ENCODE data around the gene MUCL3.
A peak's percentile ranks its signal among the peaks of the same experiment; 100 is the strongest.
"Not testable (repeated sequence)": the region's sequence is repeated elsewhere in the genome, so short reads cannot be mapped to it uniquely, and the experiment has no call there.

MUCL3 gene

GRCh38 chr6:30912746-30913520 is 27.8 kb upstream of the MUCL3 start:
- FAIRE-seq = no peak

GRCh38 chr6:30913721-30914075 is 27.1 kb upstream of the MUCL3 start:
- FAIRE-seq = no peak

- no peak for FAIRE-seq
These were observed 26.5 kb upstream of the MUCL3 start, which contains the start of gene VARS2 for GRCh38 chr6:30914076-30914853. Gene VARS2, plus strand, starts transcription at chr6:30914238. Its CDS starts 599 bp downstream, at chr6:30914837.

DNA sequence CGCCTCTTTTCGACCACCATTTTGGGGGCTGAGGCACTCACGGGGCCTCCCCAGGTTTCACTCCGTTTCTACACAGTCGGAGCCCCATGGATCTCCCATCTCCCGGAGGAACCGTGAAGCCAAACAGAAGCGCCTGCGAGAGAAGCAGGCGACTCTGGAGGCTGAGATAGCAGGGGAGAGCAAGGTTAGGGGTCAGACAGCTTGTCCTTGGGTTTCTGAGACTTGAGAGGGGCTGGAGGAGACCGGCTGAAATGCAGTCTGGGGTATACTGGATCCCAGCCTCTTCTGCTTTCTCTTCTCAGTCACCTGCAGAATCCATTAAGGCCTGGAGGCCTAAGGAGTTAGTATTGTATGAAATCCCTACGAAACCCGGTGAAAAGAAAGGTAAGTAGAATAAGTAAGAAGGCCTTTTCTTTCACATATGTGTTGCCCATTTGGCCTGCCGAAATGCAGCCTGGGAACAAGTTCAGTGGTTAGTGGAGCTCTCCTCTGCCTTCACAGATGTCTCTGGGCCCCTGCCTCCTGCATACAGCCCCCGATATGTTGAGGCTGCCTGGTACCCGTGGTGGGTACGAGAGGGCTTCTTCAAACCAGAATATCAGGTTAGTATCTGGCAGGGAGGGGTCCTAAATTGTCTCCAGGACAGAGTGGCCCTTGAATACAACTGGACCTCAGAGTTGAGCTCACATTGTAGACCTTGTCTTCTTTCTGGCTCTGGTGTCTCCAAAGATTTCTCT is 25.8 kb upstream of the MUCL3 start:
- no peak for FAIRE-seq

DNA sequence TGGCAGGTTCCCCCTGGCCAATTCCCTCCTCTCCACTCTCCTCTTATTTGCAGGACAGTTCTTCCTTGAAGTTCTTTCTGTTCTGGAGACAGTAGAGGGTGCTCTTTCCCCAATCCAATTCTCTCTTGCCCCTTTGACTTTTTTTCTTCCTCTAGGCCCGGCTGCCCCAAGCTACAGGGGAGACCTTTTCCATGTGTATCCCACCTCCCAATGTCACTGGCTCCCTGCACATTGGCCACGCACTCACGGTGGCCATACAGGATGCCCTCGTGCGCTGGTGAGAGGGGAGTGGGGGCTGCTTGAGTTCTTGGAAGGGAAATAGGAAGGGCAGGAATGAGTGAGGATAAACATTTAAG is 25.2 kb upstream of the MUCL3 start:
- peak; percentile 79 for FAIRE-seq

DNA sequence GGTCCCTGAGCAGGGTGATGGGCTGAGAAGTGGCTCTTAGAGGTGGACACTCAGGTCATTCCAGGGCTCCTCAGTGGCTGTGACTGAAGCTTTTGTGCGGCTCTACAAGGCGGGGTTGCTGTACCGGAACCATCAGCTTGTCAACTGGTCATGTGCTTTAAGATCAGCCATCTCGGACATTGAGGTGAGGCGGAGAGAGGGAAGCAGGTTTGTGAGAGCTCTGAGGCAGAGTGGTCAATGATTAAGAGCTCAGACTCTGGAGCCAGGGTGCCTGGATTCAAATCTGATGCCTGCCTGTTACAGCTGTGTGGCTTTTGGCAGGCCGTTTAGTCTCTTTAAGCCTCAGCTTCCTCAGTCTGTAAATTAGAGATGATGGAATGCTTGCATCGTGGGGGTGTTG is 23.7 kb upstream of the MUCL3 start:
- FAIRE-seq = no peak

DNA sequence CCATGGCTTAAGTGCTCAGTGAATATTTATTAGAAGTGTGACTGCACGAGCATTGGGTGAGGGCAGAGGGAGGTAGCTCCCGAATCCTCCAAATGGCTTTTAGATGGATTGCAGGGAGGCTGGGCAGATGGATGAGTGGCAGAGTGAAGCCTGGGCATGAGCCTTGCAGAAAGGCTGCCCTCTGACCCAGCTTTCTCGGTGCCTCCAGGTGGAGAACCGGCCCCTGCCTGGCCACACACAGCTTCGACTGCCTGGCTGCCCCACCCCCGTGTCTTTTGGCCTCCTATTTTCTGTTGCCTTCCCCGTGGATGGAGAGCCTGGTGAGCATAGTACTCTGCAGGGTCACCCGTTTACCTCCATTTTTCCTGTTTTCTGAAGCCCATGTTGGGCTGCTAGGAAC is 23.3 kb upstream of the MUCL3 start:
- FAIRE-seq = no peak

DNA sequence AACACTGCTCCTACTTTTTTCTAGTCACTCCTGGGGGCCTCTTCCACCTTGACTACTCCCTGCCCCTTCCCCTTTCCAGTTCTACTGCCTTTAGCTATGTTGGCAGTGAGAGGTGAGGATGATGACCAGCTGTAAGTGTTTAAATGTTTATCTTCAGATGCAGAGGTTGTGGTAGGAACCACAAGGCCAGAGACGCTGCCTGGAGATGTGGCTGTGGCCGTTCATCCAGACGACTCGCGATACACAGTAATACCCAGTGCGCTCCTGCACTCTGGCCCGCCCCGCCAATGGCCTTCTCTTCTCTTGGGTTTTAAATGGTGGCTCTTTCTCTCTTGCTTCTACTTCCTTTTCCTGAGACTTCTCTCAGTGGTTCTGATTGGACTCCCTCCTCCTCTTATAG is 22.1 kb upstream of the MUCL3 start:
- FAIRE-seq = no peak

GRCh38 chr6:30922447-30922852 is 18.3 kb upstream of the MUCL3 start:
- FAIRE-seq = no peak

DNA sequence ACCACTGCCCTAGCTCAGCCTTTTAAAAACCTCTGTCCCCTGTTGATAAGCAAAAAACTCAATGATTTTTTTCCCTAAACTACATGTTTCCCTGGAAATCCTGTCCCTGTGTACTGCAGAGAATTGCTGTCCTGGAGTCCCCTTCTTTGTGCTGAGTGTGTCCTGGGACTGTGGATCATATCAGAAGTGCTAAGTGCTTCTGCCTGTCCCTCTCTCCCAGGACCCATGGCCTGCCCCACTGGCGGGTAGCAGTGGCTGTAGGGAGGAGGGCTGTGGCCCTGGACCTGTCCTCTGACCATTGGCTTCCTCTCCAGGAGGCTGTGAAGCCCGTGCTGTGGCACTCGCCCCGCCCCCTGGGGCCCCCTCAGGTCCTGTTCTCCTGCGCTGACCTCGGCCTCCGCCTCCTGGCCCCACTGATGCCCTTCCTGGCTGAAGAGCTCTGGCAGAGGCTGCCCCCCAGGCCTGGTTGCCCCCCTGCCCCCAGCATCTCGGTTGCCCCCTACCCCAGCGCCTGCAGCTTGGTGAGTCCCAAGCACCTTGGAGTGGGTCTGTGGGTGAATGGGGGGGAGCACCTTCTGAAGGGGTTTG is 16.6 kb upstream of the MUCL3 start:
- not testable (repeated sequence) for FAIRE-seq

DNA sequence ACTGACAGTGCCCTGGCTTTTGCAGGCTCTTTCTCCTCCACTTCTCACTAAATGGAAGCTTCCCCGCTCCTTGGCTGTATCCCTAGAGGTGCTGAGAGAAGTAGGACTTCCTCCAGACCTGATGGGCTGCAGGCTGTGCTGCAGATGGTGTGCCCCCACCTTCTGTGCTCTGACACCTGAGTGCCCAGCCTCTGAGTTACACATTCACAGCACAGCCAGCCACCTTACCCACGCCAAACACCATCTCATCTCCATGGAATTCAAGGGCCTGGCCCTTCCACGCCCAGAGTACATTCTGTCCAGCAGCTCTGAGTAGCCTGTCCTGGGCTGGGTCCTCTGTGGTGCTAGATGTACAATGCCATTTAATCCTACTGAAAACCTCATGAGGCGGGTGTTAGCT is 14.1 kb upstream of the MUCL3 start:
- FAIRE-seq = no peak

GRCh38 chr6:30927080-30927479 is 13.7 kb upstream of the MUCL3 start:
- FAIRE-seq = not testable (repeated sequence)

- FAIRE-seq = no peak
These were observed 12.1 kb upstream of the MUCL3 start for GRCh38 chr6:30928677-30929076.

GRCh38 chr6:30930506-30930905 is 10.3 kb upstream of the MUCL3 start:
- no peak for FAIRE-seq

DNA sequence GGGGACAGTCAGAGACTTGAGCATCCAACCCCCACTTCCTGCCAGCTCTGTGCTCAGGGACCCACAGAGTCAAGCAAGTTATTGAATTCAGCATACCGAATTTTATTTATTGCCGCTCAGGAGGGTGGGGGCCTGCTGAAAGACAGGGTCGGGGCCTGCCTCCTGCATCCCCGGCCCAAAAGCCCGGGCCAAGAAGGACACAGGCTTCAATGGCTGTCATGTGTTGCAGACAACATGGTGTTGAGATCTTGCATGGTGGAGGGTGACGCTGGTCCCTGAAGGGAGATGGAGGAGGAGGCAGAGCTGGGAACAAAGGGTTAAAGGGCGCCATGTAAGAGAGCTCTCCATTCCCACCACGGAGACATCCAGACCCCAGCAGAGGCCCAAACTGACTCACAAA is 9.5 kb upstream of the MUCL3 start:
- no peak for FAIRE-seq

DNA sequence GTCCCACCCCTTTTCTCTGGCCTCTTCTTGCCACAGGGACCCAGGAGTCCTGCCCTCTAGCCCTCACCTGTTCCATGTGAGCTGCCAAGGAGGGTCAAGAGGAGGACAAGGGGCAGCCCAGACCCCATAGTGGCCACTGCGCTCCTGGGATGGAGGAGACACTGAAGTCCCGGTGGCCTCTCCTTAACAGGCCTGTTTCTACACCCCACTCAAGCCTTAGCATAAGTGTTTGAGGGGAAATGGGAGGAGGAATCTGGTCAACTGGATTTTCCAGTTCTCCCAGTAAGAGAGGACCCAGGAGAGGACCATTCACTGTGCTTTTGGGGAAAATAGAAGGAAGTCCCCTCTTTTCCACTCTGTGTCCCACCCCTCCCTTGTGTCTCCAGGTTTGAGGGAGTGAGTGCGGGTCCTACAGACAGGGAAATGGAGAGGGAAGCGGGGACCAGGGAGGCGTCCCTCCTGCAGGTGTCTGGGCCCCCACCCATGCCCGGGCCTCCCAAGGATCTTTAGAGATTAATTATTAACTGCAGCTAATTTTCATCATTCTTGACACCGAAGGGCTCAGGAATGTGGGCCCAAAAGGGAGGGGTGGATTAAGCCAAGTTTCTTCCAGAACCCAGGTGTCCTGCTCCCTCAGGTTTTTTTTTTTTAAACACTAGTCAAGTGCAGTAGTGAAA is 8.7 kb upstream of the MUCL3 start, which contains the start of gene SFTA2:
Gene SFTA2 (minus strand): TSS at position 202 of the 677 bp plus-strand sequence. CDS start 74 bp downstream, at position 128.
- no peak for FAIRE-seq

DNA sequence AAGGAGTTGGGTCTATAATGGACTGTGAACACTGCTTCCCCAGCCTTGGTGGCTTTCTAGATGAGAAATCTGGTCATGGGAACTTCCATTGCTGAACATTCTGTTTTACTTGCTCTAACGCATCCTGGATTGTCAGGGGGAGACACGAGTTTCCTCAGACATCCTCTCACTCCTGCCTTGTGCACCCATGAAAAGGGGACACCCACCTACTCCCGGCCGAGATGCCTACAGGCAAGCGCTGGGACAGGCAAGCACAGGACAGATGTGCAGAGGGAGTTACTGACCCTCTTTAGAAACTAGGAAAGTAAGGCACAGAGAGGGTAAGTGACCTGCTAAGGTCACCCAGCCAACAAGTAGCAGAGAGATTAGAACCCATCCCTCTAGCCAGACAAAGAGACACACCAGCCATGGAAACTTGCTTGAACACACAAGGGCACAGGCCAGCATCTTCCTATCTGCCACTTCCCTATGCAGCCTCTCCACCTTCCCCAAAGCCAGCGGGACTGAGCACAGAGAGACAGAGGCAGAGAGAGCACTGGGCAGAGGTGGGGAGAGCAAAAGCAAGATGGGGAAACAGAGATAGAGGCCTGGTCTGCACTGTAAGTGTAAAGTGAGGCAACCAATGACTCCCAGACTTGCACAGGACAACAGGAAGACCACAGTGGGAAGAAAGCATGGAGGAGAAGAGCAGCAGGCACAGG is 8.0 kb upstream of the MUCL3 start:
- no peak for FAIRE-seq

DNA sequence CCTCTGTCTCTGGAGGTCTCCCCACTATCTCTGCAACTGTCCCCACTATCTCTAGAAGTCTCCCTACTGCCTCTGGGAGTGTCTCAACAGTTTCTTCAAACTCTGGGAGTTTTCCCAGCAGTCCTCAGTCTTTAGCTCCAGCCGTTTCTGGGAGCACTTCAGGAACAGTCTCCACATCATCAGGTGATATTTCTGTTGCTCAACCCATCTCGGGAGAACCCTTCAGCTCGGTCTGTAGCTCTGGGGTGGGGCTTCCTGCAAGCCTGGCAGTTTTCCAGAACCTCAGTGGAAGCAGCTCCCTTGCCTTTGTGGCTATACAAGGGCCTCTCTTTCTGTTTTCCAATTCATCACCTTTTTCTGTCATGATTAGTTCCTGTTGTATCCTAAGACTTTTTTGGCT is 5.8 kb upstream of the MUCL3 start:
- no peak for FAIRE-seq

GRCh38 chr6:30937265-30937664 is 3.5 kb upstream of the MUCL3 start:
- FAIRE-seq = no peak

DNA sequence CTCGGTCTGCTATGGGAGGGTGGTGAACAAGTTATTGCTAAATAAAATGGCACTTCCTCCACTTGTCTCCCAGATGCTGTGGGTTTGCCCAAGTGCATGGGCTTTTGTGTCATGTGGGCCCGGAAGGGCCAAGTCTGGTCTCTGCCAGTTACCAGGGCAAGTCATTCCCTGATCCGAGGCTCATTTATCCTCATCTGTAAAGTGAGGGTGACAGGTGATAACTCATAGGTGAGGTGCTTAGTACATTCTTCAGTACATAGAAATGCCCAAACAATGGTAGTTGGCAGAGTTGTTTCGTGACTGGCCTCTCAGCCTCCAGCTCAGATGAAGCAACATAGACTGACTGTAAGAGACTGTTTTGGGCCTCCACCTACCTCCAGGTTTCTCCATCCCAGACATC is 2.0 kb upstream of the MUCL3 start:
- FAIRE-seq = no peak

DNA sequence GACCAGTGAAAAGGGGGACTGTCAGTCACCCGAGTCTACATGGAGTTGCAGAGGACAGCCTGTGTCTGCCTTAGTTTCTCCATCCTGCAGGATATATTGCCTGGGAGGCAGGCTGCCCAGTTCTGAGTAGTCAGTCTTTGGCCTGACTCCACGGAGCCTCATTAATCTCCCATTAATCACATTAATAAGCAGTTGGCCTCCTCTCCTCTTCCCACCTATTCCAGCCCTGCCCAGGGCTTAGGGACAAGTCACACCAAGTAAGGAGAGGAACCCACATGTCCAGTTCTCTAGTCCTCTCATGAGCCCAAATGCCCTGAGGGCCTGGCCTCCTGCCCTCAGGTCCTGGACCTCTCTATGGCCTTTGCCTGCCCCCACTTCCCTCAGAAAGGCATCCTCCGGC is 1.3 kb upstream of the MUCL3 start:
- FAIRE-seq = no peak
